ENCODE data around the gene CCDC107. TPM values are rescaled to one million over a fixed set of nuclear protein-coding genes. Genes with fewer than 3 reads are reported as not detected.

The CCDC107 gene
- total RNA-seq, 1 experiment from 2014 or later, result 7.9 TPM

DNA sequence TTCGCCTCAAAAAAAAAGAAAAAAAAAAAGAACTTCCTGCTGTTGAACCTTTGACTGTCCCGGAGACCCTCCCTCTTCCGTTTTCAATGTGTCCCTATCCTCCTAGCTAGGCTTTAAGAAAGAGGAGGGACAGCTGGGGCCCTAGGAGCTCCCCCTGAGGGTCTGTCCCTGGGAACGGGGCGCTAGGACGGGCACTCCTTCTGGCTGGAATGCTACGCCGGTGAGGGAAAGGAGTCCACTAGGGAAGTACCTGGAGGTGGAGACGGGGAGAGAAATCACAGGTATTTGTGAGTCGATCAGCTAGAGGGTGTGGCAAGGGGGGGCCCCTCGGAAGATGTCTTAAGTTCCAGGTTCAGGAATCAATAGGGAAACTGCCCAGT, 11.9 kb upstream of the CCDC107 start:
- no peaks in the 10 kb centered on the region for H3K27me3 ChIP-seq (replicated peaks)
- no peaks in the 10 kb centered on the region for H3K9me3 ChIP-seq (replicated peaks)

GRCh38 chr9:35646533-35647265, 11.4 kb upstream of the CCDC107 start:
- DNase-seq (ENCODE audit: low read depth in 1 of 2, low spot score in 2 of 2), result peak; percentile 68 to 76
- Histone ChIP-seq H3K27ac (no peak overlapping the region), H3K4me1 (replicated peaks) (peaks cover 6% of the 10 kb centered on the region; the same call in 1 of the 2 replicates)

More for the DNA sequence above, 11.9 kb upstream of the CCDC107 start:
- Histone ChIP-seq H3K36me3 (no peaks in the 10 kb centered on the region), H3K4me3 (peak overlapping the region; percentile 45), H3K4me1 (replicated peaks) (peaks cover 6% of the 10 kb centered on the region; the same call in 1 of the 2 replicates), H3K27ac (no peak overlapping the region)
- DNase-seq (ENCODE audit: low read depth in 1 of 2, low spot score in 2 of 2), result no peak

GRCh38 chr9:35649431-35650340, 8.4 kb upstream of the CCDC107 start:
- Histone ChIP-seq H3K27ac (no peak overlapping the region), H3K9me3 (replicated peaks) (no peaks in the 10 kb centered on the region), H3K36me3 (no peaks in the 10 kb centered on the region), H3K4me1 (replicated peaks) (peaks cover 6% of the 10 kb centered on the region; the same call in 1 of the 2 replicates), H3K27me3 (replicated peaks) (no peaks in the 10 kb centered on the region), H3K4me3 (no peak overlapping the region)
- DNase-seq (ENCODE audit: low read depth in 1 of 2, low spot score in 2 of 2), result no peak

More at GRCh38 chr9:35646533-35647265, 11.4 kb upstream of the CCDC107 start:
- no peaks in the 10 kb centered on the region for H3K36me3 ChIP-seq
- peak overlapping the region; percentile 45 for H3K4me3 ChIP-seq
- no peaks in the 10 kb centered on the region for H3K27me3 ChIP-seq (replicated peaks)
- no peaks in the 10 kb centered on the region for H3K9me3 ChIP-seq (replicated peaks)

GRCh38 chr9:35650341-35651158, 7.5 kb upstream of the CCDC107 start, which contains the start of gene SIT1:
TSS of gene SIT1 (minus strand) at chr9:35650931. CDS start at chr9:35650853, 78 bp downstream.
- no peaks in the 10 kb centered on the region for H3K27me3 ChIP-seq (replicated peaks)
- no peaks in the 10 kb centered on the region for H3K9me3 ChIP-seq (replicated peaks)
- no peak for DNase-seq (ENCODE audit: low read depth in 1 of 2, low spot score in 2 of 2)
- no peak within 1 kb of the TSS for H3K27ac ChIP-seq
- no peak within 1 kb of the TSS for H3K4me3 ChIP-seq
- no peaks in the 10 kb centered on the region for H3K36me3 ChIP-seq
- peaks cover 6% of the 10 kb centered on the region; the same call in 1 of the 2 replicates for H3K4me1 ChIP-seq (replicated peaks)

DNA sequence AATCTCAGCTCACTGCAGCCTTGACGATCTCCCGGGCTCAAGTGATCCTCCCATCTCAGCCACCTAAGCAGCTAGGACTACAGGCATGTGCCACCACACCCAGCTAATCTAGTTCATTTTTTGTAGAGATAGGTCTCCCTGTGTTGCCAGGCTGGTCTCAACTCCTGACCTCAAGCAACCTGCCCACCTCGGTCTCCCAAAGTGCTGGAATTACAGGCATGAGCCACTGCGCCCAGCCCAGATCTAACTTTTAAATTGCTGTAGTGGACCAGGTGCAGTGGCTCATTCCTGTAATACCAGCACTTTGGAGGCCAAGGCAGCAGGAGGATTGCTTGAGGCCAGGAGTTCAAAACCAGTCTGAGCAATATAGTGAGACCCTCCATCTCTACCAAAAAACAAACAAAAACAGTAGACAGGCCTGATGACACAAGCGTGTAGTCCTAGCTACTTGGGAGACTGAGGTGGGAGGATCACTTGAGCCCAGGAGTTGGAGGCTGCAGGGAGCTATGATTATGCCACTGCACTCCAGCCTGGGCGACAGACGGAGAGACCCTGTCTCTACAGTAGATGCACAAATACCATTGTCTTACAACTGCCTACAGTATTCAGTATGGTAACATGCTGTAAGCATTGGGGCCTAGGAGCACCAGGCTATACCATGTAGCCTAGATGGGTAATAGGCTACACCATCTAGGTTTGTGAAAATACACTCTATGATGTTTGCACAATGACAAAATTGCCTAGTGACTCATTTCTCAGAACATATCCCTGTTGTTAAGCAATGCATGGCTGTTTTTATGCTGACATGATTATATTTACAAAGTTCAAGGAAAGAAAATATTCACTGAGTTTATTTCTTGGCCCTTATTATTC, 5.9 kb upstream of the CCDC107 start:
- Histone ChIP-seq H3K27ac (no peak overlapping the region), H3K27me3 (replicated peaks) (no peaks in the 10 kb centered on the region), H3K36me3 (no peaks in the 10 kb centered on the region), H3K4me1 (replicated peaks) (peaks cover 3% of the 10 kb centered on the region), H3K4me3 (no peak overlapping the region), H3K9me3 (replicated peaks) (no peaks in the 10 kb centered on the region)
- no peak for DNase-seq (ENCODE audit: low read depth in 1 of 2, low spot score in 2 of 2)

DNA sequence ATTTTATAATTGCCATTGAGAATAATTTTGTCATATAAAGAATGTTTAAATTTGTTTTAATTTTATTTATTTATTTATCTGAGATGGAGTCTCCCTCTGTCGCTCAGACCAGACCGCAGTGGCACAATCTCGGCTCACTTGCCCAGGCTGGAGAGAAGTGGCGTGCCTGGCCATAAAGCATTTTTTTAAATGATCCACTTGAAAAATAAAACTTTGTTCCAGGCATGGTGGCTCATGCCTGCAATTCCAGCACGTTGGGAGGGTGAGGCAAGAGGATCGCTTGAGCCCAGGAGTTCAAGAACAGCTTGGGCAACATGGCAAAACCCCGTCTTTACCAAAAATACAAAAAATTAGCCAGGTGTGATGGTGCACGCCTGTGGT, 5.3 kb upstream of the CCDC107 start:
- H3K27ac ChIP-seq, result no peak overlapping the region
- H3K36me3 ChIP-seq, result no peaks in the 10 kb centered on the region
- no peaks in the 10 kb centered on the region for H3K27me3 ChIP-seq (replicated peaks)
- no peak overlapping the region for H3K4me3 ChIP-seq
- DNase-seq (ENCODE audit: low read depth in 1 of 2, low spot score in 2 of 2), result no peak
- peaks cover 5% of the 10 kb centered on the region for H3K4me1 ChIP-seq (replicated peaks)
- H3K9me3 ChIP-seq (replicated peaks), result no peaks in the 10 kb centered on the region

- no peak overlapping the region for H3K27ac ChIP-seq
- H3K27me3 ChIP-seq (replicated peaks), result no peaks in the 10 kb centered on the region
- H3K36me3 ChIP-seq, result no peaks in the 10 kb centered on the region
These were observed 4.5 kb upstream of the CCDC107 start for GRCh38 chr9:35653611-35654010.

DNA sequence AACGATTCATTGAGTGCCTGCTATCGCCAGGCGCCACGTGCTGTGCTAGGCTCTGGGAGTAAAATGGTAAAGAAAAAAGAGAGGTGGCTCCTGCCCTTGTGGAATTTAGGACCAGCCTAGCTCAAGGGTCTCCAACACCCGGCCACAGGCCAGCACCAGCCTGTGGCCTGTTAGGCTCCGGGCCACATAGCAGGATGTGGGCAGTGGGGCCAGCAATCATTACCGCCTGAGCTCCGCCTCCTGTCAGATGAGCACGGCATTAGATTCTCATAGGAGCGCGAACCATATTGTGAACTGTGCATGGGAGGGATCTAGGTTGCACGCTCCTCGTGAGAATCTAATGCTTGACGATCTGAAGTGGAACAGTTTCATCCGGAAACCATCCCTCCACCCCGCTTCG, 1.7 kb upstream of the CCDC107 start:
- Histone ChIP-seq H3K4me3 (no peak overlapping the region), H3K9me3 (replicated peaks) (no peaks in the 10 kb centered on the region), H3K4me1 (replicated peaks) (peaks cover 15% of the 10 kb centered on the region), H3K27ac (no peak overlapping the region), H3K36me3 (peaks cover 13% of the 10 kb centered on the region; the same call in 1 of the 2 replicates), H3K27me3 (replicated peaks) (no peaks in the 10 kb centered on the region)
- DNase-seq (ENCODE audit: low read depth in 1 of 2, low spot score in 2 of 2), result no peak

More at GRCh38 chr9:35653611-35654010, 4.5 kb upstream of the CCDC107 start:
- Histone ChIP-seq H3K4me3 (no peak overlapping the region), H3K9me3 (replicated peaks) (no peaks in the 10 kb centered on the region), H3K4me1 (replicated peaks) (peaks cover 5% of the 10 kb centered on the region)
- no peak for DNase-seq (ENCODE audit: low read depth in 1 of 2, low spot score in 2 of 2)

GRCh38 chr9:35656831-35657545, 1.1 kb upstream of the CCDC107 start:
- Histone ChIP-seq H3K27me3 (replicated peaks) (no peaks in the 10 kb centered on the region), H3K36me3 (peaks cover 18% of the 10 kb centered on the region), H3K9me3 (replicated peaks) (no peaks in the 10 kb centered on the region), H3K4me3 (peak overlapping the region; percentile 27), H3K4me1 (replicated peaks) (peaks cover 15% of the 10 kb centered on the region), H3K27ac (peak overlapping the region; percentile 7; the same call in 1 of the 2 replicates)
- DNase-seq (ENCODE audit: low read depth in 1 of 2, low spot score in 2 of 2), result no peak

- H3K36me3 ChIP-seq, result peaks cover 19% of the 10 kb centered on the region
- peak within 1 kb of the TSS; percentile 65 for H3K4me3 ChIP-seq
- H3K27ac ChIP-seq, result peak within 1 kb of the TSS; percentile 96
These were observed 451 bp upstream of the CCDC107 start, which contains the start of gene RMRP for GRCh38 chr9:35657546-35658136. TSS of gene RMRP (minus strand) at chr9:35658019.

DNA sequence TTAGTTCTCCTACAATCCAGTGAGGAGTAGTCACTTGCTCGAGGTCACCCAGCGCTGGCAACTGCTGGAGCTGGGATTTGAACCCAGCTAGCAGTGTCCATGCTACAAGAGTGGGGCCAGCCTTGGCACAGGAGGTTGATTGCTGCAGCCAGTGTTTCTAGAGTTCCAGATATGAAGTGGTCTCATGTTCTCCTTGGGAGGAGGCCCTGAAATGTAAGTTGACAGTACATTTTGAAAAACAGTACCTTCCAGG, 802 bp downstream of the CCDC107 start:
- Histone ChIP-seq H3K9me3 (replicated peaks) (no peaks in the 10 kb centered on the region), H3K27me3 (replicated peaks) (no peaks in the 10 kb centered on the region), H3K27ac (peak overlapping the region; percentile 17), H3K36me3 (peaks cover 19% of the 10 kb centered on the region), H3K4me1 (replicated peaks) (peaks cover 22% of the 10 kb centered on the region), H3K4me3 (peak overlapping the region; percentile 65)
- DNase-seq (ENCODE audit: low read depth in 1 of 2, low spot score in 2 of 2), result no peak

More at GRCh38 chr9:35657546-35658136, 451 bp upstream of the CCDC107 start, which contains the start of gene RMRP:
- DNase-seq (ENCODE audit: low read depth in 1 of 2, low spot score in 2 of 2), result peak; percentile 94 to 96
- Histone ChIP-seq H3K9me3 (replicated peaks) (no peaks in the 10 kb centered on the region), H3K27me3 (replicated peaks) (no peaks in the 10 kb centered on the region), H3K4me1 (replicated peaks) (peaks cover 15% of the 10 kb centered on the region)

DNA sequence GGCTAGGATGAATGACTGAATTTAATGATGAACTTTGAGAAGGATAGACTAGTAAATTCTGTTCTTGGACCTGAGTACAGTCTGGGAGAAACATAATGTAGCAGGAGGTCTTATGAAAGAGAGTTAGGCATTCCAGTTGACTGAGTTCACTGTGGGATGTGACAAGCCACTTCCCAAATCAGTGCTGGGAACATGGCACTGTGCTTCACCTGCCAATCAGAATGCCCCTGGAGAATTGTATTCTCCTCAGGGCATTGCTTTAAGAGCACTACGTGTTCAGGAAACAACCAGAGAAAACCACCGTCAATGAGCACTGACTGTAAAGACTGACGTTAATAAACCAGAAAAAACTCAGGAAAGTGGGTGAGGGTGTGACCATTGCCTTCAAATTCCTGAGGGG, 1.2 kb downstream of the CCDC107 start:
- peaks cover 19% of the 10 kb centered on the region for H3K36me3 ChIP-seq

More for the DNA sequence above, 1.2 kb downstream of the CCDC107 start:
- Histone ChIP-seq H3K27me3 (replicated peaks) (no peaks in the 10 kb centered on the region), H3K9me3 (replicated peaks) (no peaks in the 10 kb centered on the region), H3K4me1 (replicated peaks) (peaks cover 26% of the 10 kb centered on the region), H3K4me3 (peak overlapping the region; percentile 65; the same call in 1 of the 2 replicates), H3K27ac (peak overlapping the region; percentile 17)
- peak in 1 of 2 experiments; percentile 14 for DNase-seq (ENCODE audit: low read depth in 1 of 2, low spot score in 2 of 2)
